Measurements from ENCODE around the gene CEP20.

Gene CEP20

GRCh38 chr16:15830832-15831451, 57.5 kb downstream of the CEP20 start:
- DNase-seq (ENCODE audit: low read depth in 2 of 2), result no peak

GRCh38 chr16:15829460-15829859, 58.9 kb downstream of the CEP20 start:
- no peak for DNase-seq (ENCODE audit: low read depth in 2 of 2)

- DNase-seq (ENCODE audit: low read depth in 2 of 2), result no peak
These were observed 60.6 kb downstream of the CEP20 start for GRCh38 chr16:15827709-15828343.

- DNase-seq (ENCODE audit: low read depth in 2 of 2), result no peak
These were observed 61.1 kb downstream of the CEP20 start for GRCh38 chr16:15827299-15827698.

DNA sequence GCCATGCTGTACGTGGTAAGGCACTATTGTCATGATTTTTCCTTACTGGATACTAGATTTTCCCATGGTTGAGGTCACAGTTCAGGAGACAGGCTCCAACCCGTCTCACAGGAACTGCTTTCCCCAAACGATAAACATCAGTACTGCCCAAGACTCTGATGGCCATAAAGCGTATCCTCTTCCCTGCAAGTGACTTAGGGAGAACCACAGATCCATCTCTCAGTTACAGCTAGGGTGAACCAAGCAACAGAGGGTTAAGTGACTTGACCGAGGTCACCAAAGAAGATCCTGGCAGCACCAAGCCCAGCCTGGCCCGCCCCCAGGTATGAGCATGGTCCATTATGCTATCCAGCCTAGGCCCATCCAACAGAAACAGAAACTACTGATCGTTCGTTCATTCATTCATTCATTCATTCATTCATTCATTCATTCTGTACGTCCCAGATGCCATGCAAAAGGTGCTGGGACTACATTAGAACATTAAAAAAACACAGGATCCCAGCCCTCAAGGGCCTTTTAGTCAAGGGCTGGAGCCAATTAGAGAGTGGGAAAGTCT, 62.6 kb downstream of the CEP20 start:
- DNase-seq (ENCODE audit: low read depth in 2 of 2), result no peak

DNA sequence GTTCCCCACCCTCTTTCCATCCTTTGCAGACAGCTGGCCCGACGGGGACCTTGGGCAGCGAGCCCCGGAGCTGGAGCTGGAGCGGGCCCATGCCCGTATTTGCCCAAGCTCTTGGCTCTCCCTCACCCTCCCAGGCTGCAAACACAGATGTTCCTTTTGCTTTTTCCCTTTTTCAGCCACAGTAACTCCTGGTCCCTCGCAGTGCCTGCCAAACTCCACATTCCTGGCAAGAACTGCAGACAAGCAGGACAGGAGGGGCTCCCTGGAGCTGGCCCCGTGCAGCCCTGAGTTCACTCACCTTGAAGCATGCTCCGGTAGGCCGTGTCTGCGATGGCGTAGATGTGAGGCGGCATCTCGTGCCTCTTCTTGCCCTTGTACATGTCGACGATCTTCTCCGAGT, 65.4 kb downstream of the CEP20 start:
- no peak for DNase-seq (ENCODE audit: low read depth in 2 of 2)

GRCh38 chr16:15820837-15821236, 67.6 kb downstream of the CEP20 start:
- DNase-seq (ENCODE audit: low read depth in 2 of 2), result no peak

DNA sequence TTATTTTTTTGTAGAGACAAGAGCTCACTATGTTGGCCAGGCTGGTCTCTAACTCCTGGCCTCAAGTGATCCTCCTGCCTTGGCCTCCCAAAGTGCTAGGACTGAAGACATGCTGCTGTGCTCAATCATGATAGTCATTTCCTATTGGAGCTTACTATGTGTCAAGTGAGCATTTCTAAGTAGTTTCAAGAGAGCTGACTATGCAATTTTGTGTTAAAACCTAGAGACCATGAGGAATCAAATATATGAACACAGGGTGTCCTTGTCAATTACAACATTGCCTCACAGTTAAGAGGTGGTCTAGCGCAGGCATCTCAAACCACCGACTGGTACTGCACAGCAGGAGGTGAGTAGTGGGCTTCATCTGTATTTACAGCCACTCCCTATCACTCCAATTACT, 69.4 kb downstream of the CEP20 start:
- no peak for DNase-seq (ENCODE audit: low read depth in 2 of 2)

GRCh38 chr16:15817446-15817845, 71.0 kb downstream of the CEP20 start:
- no peak for DNase-seq (ENCODE audit: low read depth in 2 of 2)

DNA sequence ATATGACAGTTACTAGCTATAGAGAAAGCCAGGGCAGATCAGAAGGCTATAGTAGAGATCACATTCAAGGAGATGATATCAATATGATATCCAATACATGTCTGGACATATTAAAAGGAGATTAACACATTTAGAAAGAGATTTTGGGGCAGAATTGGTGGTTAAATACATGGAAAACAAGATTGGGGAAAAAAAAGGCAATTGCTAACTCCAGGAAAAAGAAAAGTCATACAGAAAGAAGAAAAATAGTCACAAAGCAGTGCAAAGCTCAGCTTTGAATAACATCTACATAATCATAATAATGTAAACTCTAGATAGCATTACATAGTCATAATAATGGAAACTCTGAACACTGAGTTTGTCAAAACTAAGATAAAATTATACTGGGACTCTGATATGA, 72.2 kb downstream of the CEP20 start:
- DNase-seq (ENCODE audit: low read depth in 2 of 2), result no peak

All from fibroblast of skin of left biceps (primary cell).